ENCODE data around the gene KLHL15.

GRCh38 chrX:24030597-24030996 is 3.6 kb upstream of the KLHL15 start:
- TF ChIP-seq POLR2AphosphoS5 (IDR thresholded peaks at IDR 0.05; ENCODE audit: low read depth, low read length) (no peak), POLR2A (IDR thresholded peaks at IDR 0.05; ENCODE audit: low read depth, low read length) (no peak), TAF1 (IDR thresholded peaks at IDR 0.05; ENCODE audit: low read depth, low read length) (no peak), PAX5 (IDR thresholded peaks at IDR 0.05; ENCODE audit: insufficient read depth, low read length, severe bottlenecking) (no peak), POU2F2 (IDR thresholded peaks at IDR 0.05; ENCODE audit: low read depth, low read length) (no peak), SPI1 (IDR thresholded peaks at IDR 0.05; ENCODE audit: low read depth, low read length) (no peak)
